Measurements from ENCODE around the gene FBXW12.

Gene FBXW12

GRCh38 chr3:48435774-48436476 lies 63.9 kb downstream of the FBXW12 start:
- H3K27ac ChIP-seq (replicated peaks): no peak overlapping the region
- H3K4me3 ChIP-seq (replicated peaks; ENCODE audit: insufficient read depth, low read length): no peak overlapping the region
- H3K27me3 ChIP-seq (ENCODE audit: insufficient read depth, poor library complexity, severe bottlenecking): no peaks in the 10 kb centered on the region
- DNase-seq (ENCODE audit: low read depth in 1 of 2, low spot score in 1 of 2): peak; percentile 54 to 88
- peak; percentile 99 for TF ChIP-seq CTCF (IDR thresholded peaks at IDR 0.05; ENCODE audit: insufficient read depth, low read length)
- no peak for TF ChIP-seq GABPA (IDR thresholded peaks at IDR 0.05; ENCODE audit: low read depth)
- TF ChIP-seq POLR2AphosphoS5 (IDR thresholded peaks at IDR 0.05; ENCODE audit: low read depth): peak; percentile 19; the same call in 1 of the 2 replicates
- TF ChIP-seq REST (IDR thresholded peaks at IDR 0.05; ENCODE audit: insufficient replicate concordance, low read depth): no peak
- peak; percentile 35; the same call in 1 of the 2 replicates for TF ChIP-seq SPI1 (IDR thresholded peaks at IDR 0.05; ENCODE audit: borderline replicate concordance, low read depth)

- DNase-seq (ENCODE audit: low read depth in 1 of 2, low spot score in 1 of 2): no peak
- H3K4me3 ChIP-seq (replicated peaks; ENCODE audit: insufficient read depth, low read length): no peak overlapping the region
- no peaks in the 10 kb centered on the region for H3K27me3 ChIP-seq (ENCODE audit: insufficient read depth, poor library complexity, severe bottlenecking)
- no peak overlapping the region for H3K27ac ChIP-seq (replicated peaks)
- TF ChIP-seq CTCF (IDR thresholded peaks at IDR 0.05; ENCODE audit: insufficient read depth, low read length) (no peak), SPI1 (IDR thresholded peaks at IDR 0.05; ENCODE audit: borderline replicate concordance, low read depth) (no peak), REST (IDR thresholded peaks at IDR 0.05; ENCODE audit: insufficient replicate concordance, low read depth) (no peak), POLR2AphosphoS5 (IDR thresholded peaks at IDR 0.05; ENCODE audit: low read depth) (no peak), GABPA (IDR thresholded peaks at IDR 0.05; ENCODE audit: low read depth) (no peak)
Measured at GRCh38 chr3:48436477-48436787, 64.4 kb downstream of the FBXW12 start.

- TF ChIP-seq GABPA (IDR thresholded peaks at IDR 0.05; ENCODE audit: low read depth): no peak
- no peak for TF ChIP-seq POLR2AphosphoS5 (IDR thresholded peaks at IDR 0.05; ENCODE audit: low read depth)
- no peak for TF ChIP-seq CTCF (IDR thresholded peaks at IDR 0.05; ENCODE audit: insufficient read depth, low read length)
- TF ChIP-seq SPI1 (IDR thresholded peaks at IDR 0.05; ENCODE audit: borderline replicate concordance, low read depth): no peak
- TF ChIP-seq REST (IDR thresholded peaks at IDR 0.05; ENCODE audit: insufficient replicate concordance, low read depth): no peak
- Histone ChIP-seq H3K4me3 (replicated peaks; ENCODE audit: insufficient read depth, low read length) (no peak overlapping the region), H3K27me3 (ENCODE audit: insufficient read depth, poor library complexity, severe bottlenecking) (no peaks in the 10 kb centered on the region), H3K27ac (replicated peaks) (no peak overlapping the region)
- no peak for DNase-seq (ENCODE audit: low read depth in 1 of 2, low spot score in 1 of 2)
Measured at GRCh38 chr3:48436855-48437254, 64.8 kb downstream of the FBXW12 start.

Measured in HL-60 (cell line).